A549 (cell line): Measurements from ENCODE around the gene INPP5F. TPM values are rescaled to one million over a fixed set of nuclear protein-coding genes. Genes with fewer than 3 reads are reported as not detected.

ENCODE experiments used
- ATAC-seq, 2 experiments: fragments of 200-7000 bp in 1 of 2; fragments of >200 bp in 1 of 2; cut with Nextera tagmentation in 1 of 2; cut with Tn5 transposase in 1 of 2; 3 replicates each; pipeline versions ENCODE4 v1.8.0 to v1.9.1; 2018 to 2020; ENCODE audit warnings: mild to moderate bottlenecking in 1 of 2, moderate library complexity in 1 of 2
- CTCF ChIA-PET: fragments of 300-600 bp; sonication (Branson Sonifier 250); formaldehyde crosslinking; extraction: SDS; loops from one replicate; lab custom pipeline; 2021; ENCODE audit warnings: antibody characterized with exemption, inconsistent platforms; lab: Yijun Ruan, JAX
- POLR2A ChIA-PET: fragments of 350-600 bp; formaldehyde crosslinking; extraction: SDS; loops from one replicate; lab custom pipeline; 2021; ENCODE audit warnings: antibody characterized with exemption, inconsistent platforms; lab: Yijun Ruan, JAX
- DNase-seq, 2 experiments: peaks; one replicate each; pipeline versions ENCODE4 v3.0.0 to v3.0.0-alpha.2; 2011 to 2016; ENCODE audit warnings: low read depth in 1 of 2, low spot score in 1 of 2
- FAIRE-seq: peaks from 2 replicates; lab custom pipeline; 2011; peaks lifted over from hg19 to GRCh38; lab: Jason Lieb, UNC
- H3K27ac ChIP-seq, 2 experiments: fragments of >200 bp; sonication (Bioruptor Twin); formaldehyde crosslinking; 3 replicates each; pipeline ENCODE4 v1.5.1; 2016 to 2017
- H3K4me1 ChIP-seq: fragments of >200 bp; sonication (Bioruptor Twin); formaldehyde crosslinking; 3 replicates; pipeline ENCODE4 v1.6.1; 2016
- H3K4me2 ChIP-seq: fragments of >200 bp; sonication (Bioruptor Twin); formaldehyde crosslinking; 3 replicates; pipeline ENCODE4 v1.6.1; 2016
- H3K4me3 ChIP-seq: fragments of >200 bp; sonication (Bioruptor Twin); formaldehyde crosslinking; 3 replicates; pipeline ENCODE4 v1.5.1; 2016
- H3K9me3 ChIP-seq: fragments of >200 bp; sonication (Bioruptor Twin); formaldehyde crosslinking; 3 replicates; pipeline ENCODE4 v1.6.1; 2016
- CBX2 ChIP-seq: fragments of 200-600 bp; sonication (generic); IDR thresholded peaks from 2 replicates; pipeline ENCODE4 v1.6.1; 2016; ENCODE audit warnings: low read depth, mild to moderate bottlenecking, borderline replicate concordance
- CHD4 ChIP-seq: fragments of 200-600 bp; sonication (generic); IDR thresholded peaks from 2 replicates; pipeline ENCODE4 v1.6.1; 2016; ENCODE audit warnings: antibody characterized with exemption, mild to moderate bottlenecking, borderline replicate concordance
- EHMT2 ChIP-seq: fragments of 200-600 bp; sonication (generic); IDR thresholded peaks from 2 replicates; pipeline ENCODE4 v1.6.1; 2016; ENCODE audit warnings: antibody characterized with exemption, low read depth, mild to moderate bottlenecking, moderate library complexity
- ESRRA ChIP-seq: fragments of 150-350 bp; IDR thresholded peaks from 2 replicates; pipeline ENCODE4 v1.6.1; 2014; ENCODE audit warnings: mild to moderate bottlenecking, low read length, borderline replicate concordance
- FOXS1 ChIP-seq: fragments of 250-450 bp; sonication (Bioruptor Pico); IDR thresholded peaks from 2 replicates; pipeline ENCODE4 v1.5.0; 2020; ENCODE audit warnings: mild to moderate bottlenecking, moderate library complexity
- GATA3 ChIP-seq: IDR thresholded peaks from 2 replicates; pipeline ENCODE4 v1.6.1; 2012; ENCODE audit warnings: borderline replicate concordance
- HES2 ChIP-seq: fragments of >200 bp; sonication (Bioruptor Twin); formaldehyde crosslinking; IDR thresholded peaks from 2 replicates; pipeline ENCODE4 v1.6.1; 2016
- HOXA7 ChIP-seq: fragments of 250-450 bp; sonication (Bioruptor Pico); IDR thresholded peaks from 2 replicates; pipeline ENCODE4 v1.5.0; 2020; ENCODE audit warnings: mild to moderate bottlenecking, moderate library complexity
- HOXB13 ChIP-seq: fragments of 250-450 bp; sonication (Bioruptor Pico); IDR thresholded peaks from 2 replicates; pipeline ENCODE4 v1.5.0; 2020; ENCODE audit warnings: low read depth, mild to moderate bottlenecking, moderate library complexity
- JUNB ChIP-seq: fragments of >200 bp; sonication (Bioruptor Twin); formaldehyde crosslinking; IDR thresholded peaks from 2 replicates; pipeline ENCODE4 v1.6.1; 2016
- MYC ChIP-seq: IDR thresholded peaks from 2 replicates; pipeline ENCODE4 v1.6.1; 2012; ENCODE audit warnings: mild to moderate bottlenecking, inconsistent platforms, low read length, improper control_type of control experiment, borderline replicate concordance
- NPAS2 ChIP-seq: fragments of 250-450 bp; sonication (Bioruptor Pico); IDR thresholded peaks from 2 replicates; pipeline ENCODE4 v1.8.0; 2022; ENCODE audit warnings: mild to moderate bottlenecking, moderate library complexity, borderline replicate concordance
- RCOR1 ChIP-seq: fragments of 150-350 bp; IDR thresholded peaks from 2 replicates; pipeline ENCODE4 v1.6.1; 2014; ENCODE audit warnings: antibody characterized with exemption, low read length, low read depth
- SMC3 ChIP-seq: fragments of >200 bp; sonication (Bioruptor Twin); formaldehyde crosslinking; IDR thresholded peaks from 3 replicates; pipeline ENCODE4 v1.6.1; 2018; ENCODE audit warnings: inconsistent platforms
- ZFP36 ChIP-seq: fragments of 450-650 bp; IDR thresholded peaks from 2 replicates; pipeline ENCODE4 v1.6.1; 2014; ENCODE audit warnings: borderline replicate concordance; ENCODE audit not compliant: partially characterized antibody
- ZSCAN20 ChIP-seq: fragments of 250-450 bp; sonication (Bioruptor Pico); IDR thresholded peaks from 2 replicates; pipeline ENCODE4 v1.8.0; 2022; ENCODE audit warnings: mild to moderate bottlenecking, moderate library complexity
- WGBS: methylation state at CpG from one replicate; pipeline ENCODE4 v1.1.6; 2017; ENCODE audit errors: missing lambda C conversion rate; 5-methylcytosine and 5-hydroxymethylcytosine counted together
- polyA plus RNA-seq, 4 experiments: library from polyadenylated mRNA; depleted of rRNA in 3 of 4; stranded (reverse); fragments of >200 nt; fragmentation: RNase III in 1 of 4; extraction: RNeasy Plus Mini Kit Qiagen cat#74134 plus additional on column Dnase treatment in 1 of 4; gene quantifications; 2 replicates in 3 of 4; 3 replicates in 1 of 4; pipeline ENCODE4 v1.2.3, GENCODE V29; 2011 to 2017
- TF ChIP-seq, protein P1 (sequence below): fragments of >200 bp; sonication (Bioruptor Twin); formaldehyde crosslinking; IDR thresholded peaks from 3 replicates; pipeline ENCODE4 v1.6.1; 2016
- TF ChIP-seq, protein P2 (sequence below): fragments of 250-450 bp; sonication (Bioruptor Pico); IDR thresholded peaks from 2 replicates; pipeline ENCODE4 v1.5.0; 2021; ENCODE audit warnings: mild to moderate bottlenecking, moderate library complexity, borderline replicate concordance
- TF ChIP-seq, protein P3 (sequence below): fragments of >200 bp; sonication (Bioruptor Twin); formaldehyde crosslinking; IDR thresholded peaks from 3 replicates; pipeline ENCODE4 v1.5.1; 2016
- TF ChIP-seq, protein P4 (sequence below): fragments of 250-450 bp; sonication (Bioruptor Pico); IDR thresholded peaks from 2 replicates; pipeline ENCODE4 v1.5.0; 2020; ENCODE audit warnings: low read depth, mild to moderate bottlenecking, moderate library complexity

The INPP5F gene
- polyA plus RNA-seq, 2 of the 4 experiments (the other 2 are of a cell fraction) = 5.6 to 7.7 TPM

- Histone ChIP-seq H3K4me3 (no peak overlapping the region), H3K4me1 (peaks cover 9% of the 10 kb centered on the region), H3K9me3 (no peaks in the 10 kb centered on the region), H3K27ac (no peak overlapping the region), H3K4me2 (no peak overlapping the region)
- CTCF ChIA-PET = interaction anchor here (1.2 to 3.6 kb wide), 2 partner anchors 11 kb away, joined by 5 to 27 read pairs; no protein-coding TSS in a partner anchor
- ATAC-seq = no peak
- TF ChIP-seq GATA3 = no peak
- no peak for TF ChIP-seq CBX2
- TF ChIP-seq FOXS1 = no peak
- no peak for TF ChIP-seq HES2
- no peak for TF ChIP-seq ZSCAN20 (CRISPR knock-in tag)
- TF ChIP-seq, protein P1, sequence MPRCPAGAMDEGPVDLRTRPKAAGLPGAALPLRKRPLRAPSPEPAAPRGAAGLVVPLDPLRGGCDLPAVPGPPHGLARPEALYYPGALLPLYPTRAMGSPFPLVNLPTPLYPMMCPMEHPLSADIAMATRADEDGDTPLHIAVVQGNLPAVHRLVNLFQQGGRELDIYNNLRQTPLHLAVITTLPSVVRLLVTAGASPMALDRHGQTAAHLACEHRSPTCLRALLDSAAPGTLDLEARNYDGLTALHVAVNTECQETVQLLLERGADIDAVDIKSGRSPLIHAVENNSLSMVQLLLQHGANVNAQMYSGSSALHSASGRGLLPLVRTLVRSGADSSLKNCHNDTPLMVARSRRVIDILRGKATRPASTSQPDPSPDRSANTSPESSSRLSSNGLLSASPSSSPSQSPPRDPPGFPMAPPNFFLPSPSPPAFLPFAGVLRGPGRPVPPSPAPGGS = no peak
- TF ChIP-seq, protein P2, sequence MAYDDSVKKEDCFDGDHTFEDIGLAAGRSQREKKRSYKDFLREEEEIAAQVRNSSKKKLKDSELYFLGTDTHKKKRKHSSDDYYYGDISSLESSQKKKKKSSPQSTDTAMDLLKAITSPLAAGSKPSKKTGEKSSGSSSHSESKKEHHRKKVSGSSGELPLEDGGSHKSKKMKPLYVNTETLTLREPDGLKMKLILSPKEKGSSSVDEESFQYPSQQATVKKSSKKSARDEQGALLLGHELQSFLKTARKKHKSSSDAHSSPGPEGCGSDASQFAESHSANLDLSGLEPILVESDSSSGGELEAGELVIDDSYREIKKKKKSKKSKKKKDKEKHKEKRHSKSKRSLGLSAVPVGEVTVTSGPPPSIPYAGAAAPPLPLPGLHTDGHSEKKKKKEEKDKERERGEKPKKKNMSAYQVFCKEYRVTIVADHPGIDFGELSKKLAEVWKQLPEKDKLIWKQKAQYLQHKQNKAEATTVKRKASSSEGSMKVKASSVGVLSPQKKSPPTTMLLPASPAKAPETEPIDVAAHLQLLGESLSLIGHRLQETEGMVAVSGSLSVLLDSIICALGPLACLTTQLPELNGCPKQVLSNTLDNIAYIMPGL (CRISPR knock-in tag) = no peak
- TF ChIP-seq, protein P3, sequence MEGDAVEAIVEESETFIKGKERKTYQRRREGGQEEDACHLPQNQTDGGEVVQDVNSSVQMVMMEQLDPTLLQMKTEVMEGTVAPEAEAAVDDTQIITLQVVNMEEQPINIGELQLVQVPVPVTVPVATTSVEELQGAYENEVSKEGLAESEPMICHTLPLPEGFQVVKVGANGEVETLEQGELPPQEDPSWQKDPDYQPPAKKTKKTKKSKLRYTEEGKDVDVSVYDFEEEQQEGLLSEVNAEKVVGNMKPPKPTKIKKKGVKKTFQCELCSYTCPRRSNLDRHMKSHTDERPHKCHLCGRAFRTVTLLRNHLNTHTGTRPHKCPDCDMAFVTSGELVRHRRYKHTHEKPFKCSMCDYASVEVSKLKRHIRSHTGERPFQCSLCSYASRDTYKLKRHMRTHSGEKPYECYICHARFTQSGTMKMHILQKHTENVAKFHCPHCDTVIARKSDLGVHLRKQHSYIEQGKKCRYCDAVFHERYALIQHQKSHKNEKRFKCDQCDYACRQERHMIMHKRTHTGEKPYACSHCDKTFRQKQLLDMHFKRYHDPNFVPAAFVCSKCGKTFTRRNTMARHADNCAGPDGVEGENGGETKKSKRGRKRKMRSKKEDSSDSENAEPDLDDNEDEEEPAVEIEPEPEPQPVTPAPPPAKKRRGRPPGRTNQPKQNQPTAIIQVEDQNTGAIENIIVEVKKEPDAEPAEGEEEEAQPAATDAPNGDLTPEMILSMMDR = no peak
- no peak for TF ChIP-seq SMC3
- TF ChIP-seq MYC = no peak
- no peak for TF ChIP-seq JUNB
- no peak for TF ChIP-seq HOXA7 (CRISPR knock-in tag)
- no peak for TF ChIP-seq CHD4
- TF ChIP-seq EHMT2 = no peak
- no peak for TF ChIP-seq RCOR1
- no peak for TF ChIP-seq NPAS2 (CRISPR knock-in tag)
- TF ChIP-seq ESRRA = no peak
- TF ChIP-seq, protein P4, sequence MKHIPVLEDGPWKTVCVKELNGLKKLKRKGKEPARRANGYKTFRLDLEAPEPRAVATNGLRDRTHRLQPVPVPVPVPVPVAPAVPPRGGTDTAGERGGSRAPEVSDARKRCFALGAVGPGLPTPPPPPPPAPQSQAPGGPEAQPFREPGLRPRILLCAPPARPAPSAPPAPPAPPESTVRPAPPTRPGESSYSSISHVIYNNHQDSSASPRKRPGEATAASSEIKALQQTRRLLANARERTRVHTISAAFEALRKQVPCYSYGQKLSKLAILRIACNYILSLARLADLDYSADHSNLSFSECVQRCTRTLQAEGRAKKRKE (CRISPR knock-in tag) = no peak
- TF ChIP-seq ZFP36 = no peak
- TF ChIP-seq HOXB13 (CRISPR knock-in tag) = no peak
- no peak for DNase-seq
- FAIRE-seq = no peak
- POLR2A ChIA-PET = no interaction called here
- 92% methylated on average over 3 of the region's 3 CpGs for WGBS
Observed at GRCh38 chr10:119762035-119762434, 36.2 kb downstream of the INPP5F start.
